A549 treated with CpdA at 1 μM for 4 hours (cell line): Measurements from ENCODE around the gene ZNF345. TPM values are rescaled to one million over a fixed set of nuclear protein-coding genes. Genes with fewer than 3 reads are reported as not detected.

Experiments
- total RNA-seq: library from RNA; stranded (reverse); fragments of 200-300 nt; extraction: Qiagen RNA extraction; gene quantifications from 5 replicates; pipeline ENCODE4 v1.2.3, GENCODE V29; 2022; ENCODE audit warnings: low read depth

ZNF345 gene
- 0.07 to 0.53 TPM (median 0.34 TPM) in 5 replicates for total RNA-seq

DNA sequence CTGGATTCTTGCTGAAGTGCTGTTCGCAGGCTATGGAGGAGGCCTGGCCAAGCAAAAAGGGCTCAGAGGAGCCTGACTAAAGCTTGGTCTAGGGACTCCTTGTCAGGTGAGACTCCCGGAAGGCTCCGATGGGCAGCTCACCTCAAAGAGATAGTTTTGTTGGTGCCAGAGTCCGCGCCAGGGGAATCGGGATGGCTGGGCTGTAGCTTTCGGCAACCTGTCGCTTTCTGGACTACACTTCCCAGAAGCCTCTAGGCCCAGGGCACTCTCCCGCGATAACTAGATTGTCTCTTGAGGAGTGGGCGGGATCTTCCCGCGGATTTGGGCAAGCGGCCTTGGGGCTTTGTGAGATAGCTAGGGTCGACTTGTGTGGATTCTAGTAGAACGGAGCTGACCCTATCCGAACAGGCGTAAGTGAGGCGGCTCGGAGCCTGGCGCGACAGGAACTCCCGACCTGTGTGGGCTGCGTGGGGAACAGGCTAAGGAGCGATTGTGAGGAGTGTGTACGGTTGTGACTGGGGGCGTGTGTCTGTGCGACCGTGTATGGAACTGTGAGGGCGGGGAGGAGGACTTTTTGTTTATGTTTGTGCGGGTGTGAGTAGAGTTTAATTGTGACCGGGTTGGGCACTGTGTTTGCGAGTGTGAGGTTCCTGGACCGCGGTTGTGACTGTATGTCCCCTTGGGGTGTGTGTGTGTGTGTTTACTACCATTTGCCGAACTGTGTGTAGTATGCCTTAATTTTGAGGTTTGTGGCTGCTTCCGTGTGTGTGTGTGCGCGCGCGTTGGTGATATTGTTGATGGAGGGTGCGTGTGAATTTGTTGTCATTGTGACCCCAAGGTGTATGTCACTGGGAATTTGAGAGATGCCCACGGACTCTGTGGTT lies at the start of gene ZNF345:
Gene ZNF345, plus strand, starts transcription at position 318 of the 884 bp plus-strand sequence. CDS start 25,955 bp downstream, outside the sequence.

DNA sequence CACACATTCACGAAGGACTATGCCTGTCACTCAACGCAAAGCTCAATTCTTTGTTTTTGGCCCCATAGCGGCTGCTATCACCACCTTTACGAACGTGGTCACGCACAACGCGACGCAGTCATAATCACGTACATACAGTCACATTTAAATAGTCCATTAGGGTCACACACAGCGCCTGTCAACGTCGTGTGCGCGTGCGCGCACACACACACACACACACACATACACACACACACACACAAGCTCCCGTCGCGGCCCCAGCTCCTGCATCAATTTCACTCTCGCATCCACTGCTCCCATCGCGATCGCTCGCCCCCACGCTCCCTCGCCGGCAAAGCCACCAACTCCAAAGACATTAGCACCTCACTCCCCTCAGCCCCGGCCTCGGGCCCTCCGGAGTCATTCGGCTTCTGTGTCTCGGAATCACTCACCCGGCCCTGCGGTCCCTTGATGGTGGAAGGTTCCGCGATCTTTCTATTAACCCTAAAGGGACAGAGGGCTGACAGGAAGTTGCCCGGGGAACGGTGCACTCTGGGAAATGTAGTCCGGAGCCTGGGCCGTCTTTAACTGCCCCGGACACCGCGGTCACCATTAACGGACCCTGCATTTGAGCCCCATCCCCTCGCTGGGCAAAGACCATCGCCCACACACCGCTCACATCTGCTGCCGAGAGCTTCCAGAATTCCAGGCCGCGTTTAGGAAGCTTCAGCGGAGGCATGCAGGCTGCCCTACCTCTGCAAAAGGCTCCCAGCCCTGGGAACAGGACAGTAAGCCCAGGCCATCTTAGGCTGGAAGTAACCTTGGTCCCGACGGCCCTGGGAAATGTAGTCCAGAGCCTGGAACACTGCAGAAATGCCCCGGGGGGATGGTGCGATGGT lies 12.5 kb upstream of the ZNF345 start, which contains the start of gene ZNF790:
Gene ZNF790, minus strand, starts transcription at position 482 of the 878 bp plus-strand sequence. CDS start 12,768 bp downstream, outside the sequence.

GRCh38 chr19:36915992-36916830 lies 65.5 kb downstream of the ZNF345 start, which contains the start of the genes ZNF568 and ZNF829:
TSS of gene ZNF568 (plus strand) at chr19:36916332. CDS start at chr19:36922771, 6,439 bp downstream.
TSS of gene ZNF829 (minus strand) at chr19:36916291. CDS start at chr19:36915167, 1,124 bp downstream.

Other genes with a start within 250 kb of the ZNF345 start
- gene ZNF382, start 245.6 kb upstream of the ZNF345 start, total RNA-seq, result 0.03 to 0.05 TPM in 2 of 5 replicates, not detected in the others
- 6.8 to 10.4 TPM (median 8.1 TPM) in 5 replicates for gene ZNF461, start 184.0 kb upstream of the ZNF345 start, total RNA-seq
- 9.1 to 10.6 TPM (median 9.7 TPM) in 5 replicates for gene ZNF567, start 163.3 kb upstream of the ZNF345 start, total RNA-seq
- gene ZNF850, start 78.1 kb upstream of the ZNF345 start, total RNA-seq, result 0.44 to 0.88 TPM (median 0.77 TPM) in 5 replicates
- 0.08 to 0.35 TPM (median 0.23 TPM) in 5 replicates for gene ZNF790, start 12.5 kb upstream of the ZNF345 start, total RNA-seq
- 0.33 to 0.51 TPM (median 0.49 TPM) in 5 replicates for gene ZNF829, start 65.4 kb downstream of the ZNF345 start, total RNA-seq
- 0.87 to 1.7 TPM (median 1.2 TPM) in 5 replicates for gene ZNF568, start 65.5 kb downstream of the ZNF345 start, total RNA-seq
- gene ZNF420, start 227.6 kb downstream of the ZNF345 start, total RNA-seq, result 3.5 to 6.2 TPM (median 4.7 TPM) in 5 replicates